T-helper 22 cell (primary cell): ENCODE results near the gene PSMC3IP.
"Not testable (repeated sequence)": the region's sequence is repeated elsewhere in the genome, so short reads cannot be mapped to it uniquely, and the experiment has no call there.

Experiments used
- DNase-seq: peaks from one replicate; pipeline ENCODE4 v3.0.0-alpha.2; 2020; ENCODE audit warnings: low read depth

PSMC3IP gene

DNA sequence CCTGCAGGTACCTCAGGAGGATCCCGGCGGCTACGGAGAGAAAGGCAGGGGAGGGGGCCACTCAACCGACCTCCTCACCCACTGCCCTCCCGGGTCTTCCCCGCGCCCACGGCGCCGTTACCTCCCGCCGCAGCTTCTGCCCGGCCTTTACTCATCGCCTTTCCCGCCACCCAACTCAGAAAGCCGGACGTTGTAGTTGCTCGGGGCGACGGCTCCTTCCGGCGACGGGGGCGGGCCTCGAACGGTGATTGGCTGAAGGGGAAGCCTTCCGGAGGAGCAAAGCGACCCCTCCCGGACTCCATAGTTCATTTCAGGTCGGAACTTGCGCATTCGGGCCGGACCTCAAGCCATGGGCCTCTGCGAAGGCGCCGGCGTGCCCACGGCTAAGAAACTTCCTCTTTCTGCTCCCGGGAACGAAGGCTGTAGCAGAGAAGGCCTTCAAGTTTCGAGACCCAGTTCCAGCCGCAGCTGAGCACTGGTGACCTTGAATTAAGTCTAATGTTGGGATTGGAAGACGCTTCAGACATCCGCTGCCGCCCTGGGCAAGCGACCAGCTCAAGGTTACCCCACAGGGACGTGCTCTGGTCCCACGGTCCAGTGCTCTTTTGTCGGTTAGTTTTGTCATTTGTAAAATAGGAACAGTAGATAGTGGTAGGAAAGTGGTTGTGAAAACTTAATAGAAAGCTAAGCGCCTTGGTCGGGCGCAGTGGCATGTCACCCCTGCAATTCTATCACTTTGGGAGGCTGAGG lies at the start of gene PSMC3IP:
PSMC3IP (minus strand) TSS at position 198 of the 750 bp plus-strand sequence; CDS start at position 155, 43 bp downstream.
- DNase-seq: peak; percentile 86

DNA sequence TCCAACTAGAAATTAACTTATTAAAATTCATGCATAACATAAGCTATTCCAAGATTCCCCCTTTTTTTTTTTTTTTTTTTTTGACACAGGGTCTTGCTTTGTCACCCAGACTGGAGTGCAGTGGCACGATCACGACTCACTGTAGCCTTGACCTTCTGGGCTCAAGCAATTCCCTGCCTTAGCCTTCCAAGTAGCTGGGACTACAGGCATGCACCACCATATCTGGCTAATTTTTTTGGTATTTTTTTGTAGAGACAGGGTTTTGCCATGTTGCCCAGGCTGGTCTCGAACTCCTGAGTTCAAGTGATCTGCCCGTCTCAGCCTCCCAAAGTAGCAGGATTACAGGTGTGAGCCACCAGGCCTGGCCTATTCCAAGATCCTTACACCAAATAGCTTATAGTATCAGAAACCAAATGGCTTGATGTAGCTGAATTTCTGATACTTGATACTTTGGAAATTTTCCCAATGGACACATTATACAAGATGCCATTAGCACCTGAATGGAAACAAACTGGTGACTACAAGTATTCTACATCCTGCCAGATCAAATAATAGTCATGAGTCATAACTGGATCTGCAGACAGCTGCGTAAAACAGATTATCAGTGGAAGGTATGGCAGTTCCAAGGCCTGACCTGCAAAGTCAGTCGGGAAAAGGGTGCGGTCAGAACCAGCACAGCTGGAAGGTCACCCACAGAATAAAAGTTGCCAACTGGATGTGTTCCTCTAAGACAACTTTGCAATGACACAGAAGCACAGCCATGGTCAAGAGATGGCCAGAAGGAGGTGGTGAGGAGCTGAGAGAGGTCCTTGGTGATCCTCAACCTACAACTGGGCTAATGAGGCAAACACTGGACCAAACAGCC lies 46.4 kb upstream of the PSMC3IP start:
- no peak for DNase-seq

DNA sequence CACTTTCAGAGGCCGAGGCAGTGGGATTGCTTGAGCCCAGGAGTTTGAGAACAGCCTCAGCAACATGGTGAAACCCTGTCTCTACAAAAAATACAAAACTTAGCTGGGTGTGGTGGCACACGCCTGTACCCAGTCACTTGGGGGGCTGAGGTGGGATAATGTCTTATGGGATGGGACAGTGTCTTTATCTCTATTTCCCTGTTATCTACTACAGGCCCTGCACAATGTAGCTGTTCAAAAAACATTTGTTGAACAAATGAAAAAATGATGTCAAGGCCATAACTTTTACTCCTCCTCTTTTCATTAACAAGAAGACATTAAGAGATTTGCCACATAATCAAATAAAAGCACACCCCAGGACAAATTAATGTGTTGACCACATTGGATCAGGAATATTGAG lies 45.7 kb upstream of the PSMC3IP start:
- no peak for DNase-seq

DNA sequence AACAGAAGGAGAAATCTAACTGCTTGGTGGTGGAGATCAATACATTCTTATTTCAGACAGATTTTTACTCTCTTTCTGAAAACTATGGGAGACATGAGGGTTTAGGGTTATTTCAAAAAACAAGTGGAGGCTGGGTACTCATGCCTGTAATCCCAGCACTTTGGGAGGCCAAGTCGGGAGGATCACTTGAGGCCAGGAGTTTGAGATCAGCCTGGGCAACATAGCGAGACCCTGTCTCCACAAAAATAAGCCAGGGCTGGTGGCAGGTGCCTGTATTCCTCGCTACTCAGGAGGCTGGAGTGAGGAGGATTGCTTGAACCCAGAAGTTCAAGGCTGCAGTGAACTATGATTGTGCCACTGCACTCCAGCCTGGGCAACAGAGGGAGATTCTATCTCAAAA lies 44.5 kb upstream of the PSMC3IP start:
- not testable (repeated sequence) for DNase-seq

- DNase-seq: no peak
Measured at GRCh38 chr17:42618442-42619150, 41.1 kb upstream of the PSMC3IP start.

GRCh38 chr17:42617956-42618431 lies 40.5 kb upstream of the PSMC3IP start:
- no peak for DNase-seq

- DNase-seq: no peak
Measured at GRCh38 chr17:42613699-42614295, 36.3 kb upstream of the PSMC3IP start.

DNA sequence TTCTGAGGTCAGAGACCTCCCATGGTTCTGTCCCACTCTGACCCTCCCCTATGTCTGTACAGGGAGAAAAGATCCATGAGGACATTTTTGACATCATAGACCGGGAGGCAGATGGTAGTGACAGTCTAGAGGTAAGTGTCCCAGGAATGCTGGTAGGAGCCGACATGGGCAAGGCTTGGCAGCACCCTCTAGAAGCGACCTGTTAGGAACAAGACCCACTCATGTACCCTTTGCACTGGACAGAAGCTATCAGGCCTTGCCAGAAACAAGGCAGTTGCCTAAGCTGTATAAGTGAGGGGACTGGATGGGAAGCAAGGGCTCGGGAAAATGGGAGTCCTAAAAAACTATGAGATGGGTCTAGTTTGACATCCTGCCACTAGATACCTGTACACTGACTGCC lies 34.5 kb upstream of the PSMC3IP start:
- DNase-seq: no peak

DNA sequence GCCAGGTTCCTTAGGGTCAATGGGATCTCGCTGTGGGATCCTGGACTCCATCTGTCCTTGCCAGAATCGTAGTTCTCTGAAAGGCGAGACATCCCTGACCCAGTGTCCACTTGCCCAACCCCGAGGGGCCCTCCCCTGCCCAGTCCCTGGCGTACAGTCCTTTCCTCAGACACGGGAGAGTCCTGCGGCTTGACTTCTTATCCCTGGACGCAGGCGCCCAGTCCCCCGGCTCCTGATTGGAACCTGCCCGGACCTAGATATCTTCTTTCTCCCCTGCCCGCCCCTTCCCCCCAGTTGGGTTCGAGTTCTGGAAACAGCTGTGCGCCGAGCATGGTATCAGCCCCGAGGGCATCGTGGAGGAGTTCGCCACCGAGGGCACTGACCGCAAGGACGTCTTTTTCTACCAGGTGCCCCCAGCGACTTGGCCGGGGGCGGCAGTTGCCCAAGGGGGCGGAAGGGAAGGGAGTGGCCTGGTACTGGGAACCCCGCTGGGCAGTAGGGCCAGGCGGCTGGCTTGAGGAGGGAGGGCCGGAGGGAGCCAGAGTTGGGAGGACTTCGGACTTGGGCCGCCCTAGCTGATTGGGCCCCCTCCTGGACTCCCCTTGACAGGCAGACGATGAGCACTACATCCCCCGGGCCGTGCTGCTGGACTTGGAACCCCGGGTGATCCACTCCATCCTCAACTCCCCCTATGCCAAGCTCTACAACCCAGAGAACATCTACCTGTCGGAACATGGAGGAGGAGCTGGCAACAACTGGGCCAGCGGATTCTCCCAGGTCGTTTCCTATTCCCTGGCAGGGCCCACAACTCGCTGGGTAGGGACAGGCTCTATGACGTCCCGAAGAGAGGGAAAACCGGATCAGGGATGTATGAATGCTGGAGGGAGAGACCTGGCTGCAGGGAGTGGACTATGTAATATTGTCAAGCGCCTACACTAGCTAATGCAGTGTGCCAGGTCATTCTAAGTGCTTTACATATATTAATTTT lies 32.6 kb upstream of the PSMC3IP start:
- not testable (repeated sequence) for DNase-seq

DNA sequence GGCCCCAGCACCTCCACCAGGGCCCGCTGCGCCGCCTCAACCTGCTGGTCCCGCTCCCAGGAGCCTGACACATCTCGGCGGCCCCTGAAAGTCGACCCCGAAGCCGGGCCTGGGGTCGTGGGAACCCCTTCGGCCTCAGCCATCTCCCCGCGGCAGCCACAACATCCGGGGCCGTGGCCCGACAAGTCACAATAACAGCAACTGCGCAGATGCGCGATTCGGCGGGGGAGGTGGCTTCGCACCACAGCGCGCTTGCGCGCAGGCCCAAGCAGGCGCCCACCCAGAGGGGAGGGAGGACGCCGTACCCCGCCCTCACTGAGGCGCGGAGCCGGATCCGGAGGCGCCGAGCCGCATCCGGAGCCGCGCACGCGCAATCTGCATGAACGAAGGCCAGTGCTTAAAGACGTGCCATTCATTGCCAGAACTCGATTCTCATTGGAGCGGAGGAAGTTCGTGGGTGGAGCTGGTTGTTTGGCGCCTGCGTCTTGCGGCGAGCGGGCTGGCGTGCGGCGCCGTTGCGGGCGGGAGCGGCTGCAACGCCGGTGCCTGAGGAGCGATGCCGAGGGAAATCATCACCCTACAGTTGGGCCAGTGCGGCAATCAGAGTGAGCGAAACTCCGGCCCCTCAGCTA lies 31.8 kb upstream of the PSMC3IP start, which contains the start of the genes RETREG3 and TUBG1:
RETREG3 (minus strand) TSS at position 193 of the 632 bp plus-strand sequence; CDS start at position 143, 50 bp downstream.
TUBG1 (plus strand) TSS at position 502 of the 632 bp plus-strand sequence; CDS start at position 557, 55 bp downstream.
- DNase-seq: peak; percentile 98

DNA sequence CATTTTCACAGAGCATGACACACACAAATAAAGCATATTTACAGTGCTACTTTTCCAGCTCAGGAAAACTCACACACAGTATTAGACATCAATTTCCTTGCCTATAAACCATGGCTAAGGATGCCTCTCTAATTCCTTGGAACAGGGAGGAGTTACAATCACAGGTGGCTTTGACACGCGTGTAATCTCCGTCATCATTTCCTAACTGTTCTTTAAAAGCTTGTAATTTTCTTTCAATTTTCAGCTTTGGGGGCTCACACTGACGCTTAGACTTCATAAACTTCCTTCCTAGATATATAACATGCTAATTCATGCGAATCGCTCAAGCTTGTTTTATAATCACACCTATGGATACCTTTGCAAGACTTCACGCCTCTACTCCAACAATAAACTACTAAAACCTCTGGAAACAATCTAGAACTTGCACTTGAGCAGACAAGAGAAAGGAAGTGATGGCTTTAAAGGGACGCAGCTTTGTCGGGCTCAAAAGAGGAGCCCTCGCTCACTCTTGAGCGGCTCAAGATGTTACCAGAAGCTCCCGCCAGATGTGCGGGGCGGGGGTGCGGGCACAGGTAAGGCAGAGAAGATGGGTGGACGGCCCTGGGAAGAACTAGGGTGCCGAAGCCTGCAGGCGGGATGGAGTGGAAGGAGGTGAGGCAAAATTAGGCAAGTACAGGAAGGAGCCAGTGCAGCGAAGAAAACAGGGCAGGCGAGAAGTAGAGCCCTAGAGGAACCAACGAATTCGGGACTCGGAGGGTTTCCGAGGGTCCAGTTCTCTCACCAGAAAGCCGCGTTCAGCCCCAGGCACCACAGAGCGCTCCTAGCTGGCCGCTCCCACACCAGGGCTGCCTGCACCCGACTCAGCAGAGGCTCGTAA lies 31.0 kb upstream of the PSMC3IP start:
- DNase-seq: peak; percentile 1

GRCh38 chr17:42607769-42608168 lies 30.2 kb upstream of the PSMC3IP start:
- no peak for DNase-seq

DNA sequence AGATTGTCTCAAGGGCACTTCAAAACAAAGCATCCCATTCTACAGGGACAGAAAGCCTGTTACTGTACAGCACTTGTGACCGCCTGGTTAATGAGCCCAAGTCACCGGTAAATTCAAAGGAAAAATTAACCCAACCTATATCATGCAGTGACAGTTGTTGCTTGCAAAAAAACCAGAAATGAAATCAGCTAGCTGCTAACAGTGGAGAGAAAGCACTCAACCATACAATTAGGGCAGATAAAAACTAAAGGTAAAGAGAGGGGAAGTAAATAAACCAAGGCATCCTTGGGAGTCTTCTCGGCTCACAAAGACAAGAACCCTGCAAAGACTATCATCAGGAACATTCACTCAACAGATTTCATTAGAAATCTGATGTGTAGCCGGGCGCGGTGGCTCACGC lies 25.8 kb upstream of the PSMC3IP start:
- DNase-seq: no peak

- DNase-seq: no peak
Measured at GRCh38 chr17:42598905-42599304, 21.4 kb upstream of the PSMC3IP start.

DNA sequence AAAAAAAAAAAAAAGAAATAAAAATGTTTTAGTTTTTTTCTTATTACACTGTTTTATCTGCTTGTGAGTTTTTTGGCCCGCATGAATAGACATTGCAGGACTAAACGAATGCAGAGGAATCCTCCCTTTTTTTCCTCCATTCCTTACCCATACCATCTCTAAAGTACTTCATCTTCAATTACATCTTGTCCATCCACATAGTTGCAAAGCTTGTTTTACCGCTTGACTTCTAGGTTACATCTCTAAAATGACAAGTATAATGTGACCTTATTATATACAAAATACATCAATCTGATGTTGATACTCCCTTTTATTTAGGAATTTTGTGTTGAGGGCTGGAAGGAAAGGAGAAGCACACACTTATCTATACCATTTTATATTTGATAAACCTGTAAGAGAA lies 18.9 kb upstream of the PSMC3IP start:
- no peak for DNase-seq

DNA sequence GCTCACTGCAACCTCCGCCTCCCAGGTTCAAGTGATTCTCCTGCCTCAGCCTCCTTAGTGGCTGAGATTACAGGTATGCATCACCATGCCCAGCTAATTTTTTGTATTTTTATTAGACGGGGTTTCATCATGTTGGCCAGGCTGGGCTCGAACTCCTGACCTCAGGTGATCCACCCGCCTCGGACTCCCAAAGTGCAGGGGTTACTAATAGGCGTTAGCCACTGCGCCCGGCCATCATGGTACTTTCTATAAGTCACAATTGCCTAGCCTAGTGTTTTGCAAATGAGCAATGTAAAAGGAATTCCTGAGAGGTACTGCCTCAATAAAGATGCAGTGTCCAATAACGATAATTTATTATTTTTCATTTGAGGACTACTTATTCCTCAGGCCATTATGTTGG lies 13.9 kb upstream of the PSMC3IP start:
- DNase-seq: no peak

DNA sequence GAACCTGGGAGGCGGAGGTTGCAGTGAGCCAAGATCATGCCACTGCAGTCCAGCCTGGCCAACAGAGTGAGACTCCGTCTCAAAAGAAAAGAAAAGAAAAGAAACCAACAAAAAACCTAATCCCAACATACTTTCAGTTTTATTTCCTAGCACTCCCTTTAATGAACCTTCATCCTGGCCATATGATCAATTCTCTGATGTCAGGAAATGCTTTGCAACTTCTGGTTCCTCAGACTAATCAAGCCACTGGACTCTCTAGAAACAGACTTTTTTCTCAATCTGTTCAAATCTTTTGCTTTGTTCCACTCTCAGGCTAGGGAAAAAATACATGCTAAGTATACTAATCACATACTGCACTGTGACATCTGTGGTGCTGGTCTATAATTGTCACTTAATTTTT lies 13.4 kb upstream of the PSMC3IP start:
- no peak for DNase-seq

- DNase-seq: no peak
Measured at GRCh38 chr17:42586514-42587230, 9.1 kb upstream of the PSMC3IP start.
